CMK (cell line): Measurements from ENCODE around the gene CNOT1.
A peak's percentile ranks its signal among the peaks of the same experiment; 100 is the strongest.
"Not testable (repeated sequence)": the region's sequence is repeated elsewhere in the genome, so short reads cannot be mapped to it uniquely, and the experiment has no call there.

Experiments
- DNase-seq: peaks from one replicate; pipeline ENCODE4 v3.0.0-alpha.2; 2010; ENCODE audit warnings: low read depth

Gene CNOT1

DNA sequence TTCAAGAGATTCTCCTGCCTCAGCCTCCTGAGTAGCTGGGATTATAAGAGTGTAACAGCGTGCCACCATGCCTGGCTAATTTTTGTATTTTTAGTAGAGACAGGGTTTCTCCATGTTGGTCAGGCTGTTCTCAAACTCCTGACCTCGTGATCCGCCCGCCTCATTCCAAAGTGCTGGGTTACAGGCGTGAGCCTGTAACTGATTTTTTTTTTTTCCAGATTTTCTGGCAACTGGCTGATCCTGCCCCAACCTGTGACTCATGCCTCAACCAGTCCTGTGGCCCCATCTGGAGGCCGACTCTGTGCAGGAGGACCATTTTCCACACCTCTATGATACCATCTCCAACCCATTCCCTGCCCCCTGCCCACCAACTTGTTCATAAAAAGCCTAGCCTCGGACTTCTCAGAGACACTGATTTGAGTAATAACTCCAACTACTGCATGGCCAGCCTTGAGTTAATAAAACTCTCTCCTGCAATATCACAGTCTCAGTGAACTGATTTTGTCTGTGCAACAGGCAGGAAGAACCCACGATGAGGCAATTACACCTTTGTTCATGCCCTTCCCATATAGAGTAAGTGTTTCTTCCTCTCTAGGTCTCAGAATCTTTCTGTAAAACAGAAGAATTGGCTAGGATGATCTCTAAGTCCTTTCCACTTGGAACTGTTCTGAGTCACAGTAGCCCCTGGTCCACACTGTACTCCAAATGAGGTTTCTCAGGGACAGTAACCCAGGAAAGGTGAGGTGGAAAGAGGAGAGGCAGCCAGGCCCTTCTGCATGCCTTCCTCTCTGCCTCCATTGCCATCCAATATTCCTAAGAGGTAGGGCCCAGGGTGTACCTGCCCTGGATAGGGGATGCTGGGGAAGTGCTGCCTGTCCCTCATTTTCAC, 8.8 kb upstream of the CNOT1 start:
- no peak for DNase-seq

DNA sequence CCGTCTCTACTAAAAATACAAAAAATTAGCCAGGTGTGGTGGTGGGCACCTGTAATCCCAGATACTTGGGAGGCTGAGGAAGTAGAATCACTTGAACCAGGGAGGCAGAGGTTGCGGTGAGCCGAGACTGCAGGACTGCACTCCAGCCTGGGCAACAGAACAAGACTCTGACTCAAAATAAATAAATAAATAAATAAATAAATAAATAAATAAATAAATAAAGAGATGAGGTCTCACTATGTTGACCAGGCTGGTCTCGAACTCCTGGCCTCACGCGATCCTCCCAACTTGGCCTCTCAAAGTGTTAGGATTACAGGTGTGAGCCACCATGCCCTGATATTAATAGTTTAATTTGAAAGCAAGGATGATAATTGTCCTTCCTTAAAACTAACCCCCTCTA, 7.4 kb upstream of the CNOT1 start:
- not testable (repeated sequence) for DNase-seq

DNA sequence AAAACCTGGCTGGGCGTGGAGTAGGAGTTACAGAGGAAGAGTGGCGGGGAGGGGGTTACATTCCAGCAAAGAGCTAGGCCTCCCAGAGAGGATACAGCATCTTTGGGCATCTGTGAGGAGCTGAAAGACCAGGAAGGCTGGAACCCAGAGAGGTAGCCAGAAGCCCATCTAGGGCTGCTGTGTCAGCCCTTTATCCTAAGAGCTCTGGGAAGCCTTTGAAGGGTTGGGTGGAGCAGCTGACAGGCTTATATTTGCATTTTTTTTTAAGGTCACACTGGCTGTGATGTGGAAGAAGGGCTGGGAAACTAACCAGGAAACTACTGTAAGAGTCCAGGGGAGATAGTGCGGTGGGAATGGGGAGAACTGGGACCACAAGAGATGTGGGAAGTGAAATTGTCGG, 6.8 kb upstream of the CNOT1 start:
- DNase-seq: no peak

DNA sequence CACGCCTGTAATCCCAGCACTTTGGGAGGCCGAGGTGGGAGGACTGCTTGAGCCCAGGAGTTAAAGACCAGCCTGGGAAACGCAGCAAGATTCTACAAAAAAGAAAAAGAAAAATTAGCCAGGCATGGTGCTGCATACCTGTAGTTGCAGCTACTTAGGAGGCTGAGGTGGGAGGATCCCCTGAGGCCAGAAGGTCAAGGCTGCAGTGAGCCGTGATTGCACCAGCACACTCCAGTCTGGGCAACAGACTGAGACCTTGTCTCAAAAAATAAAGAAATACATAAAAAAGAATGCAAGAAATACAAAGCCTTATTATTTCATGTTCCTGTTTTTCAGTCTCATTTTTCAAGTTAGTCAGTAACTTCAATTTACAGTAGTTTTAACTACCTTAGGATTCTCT, 5.9 kb upstream of the CNOT1 start:
- no peak for DNase-seq

DNA sequence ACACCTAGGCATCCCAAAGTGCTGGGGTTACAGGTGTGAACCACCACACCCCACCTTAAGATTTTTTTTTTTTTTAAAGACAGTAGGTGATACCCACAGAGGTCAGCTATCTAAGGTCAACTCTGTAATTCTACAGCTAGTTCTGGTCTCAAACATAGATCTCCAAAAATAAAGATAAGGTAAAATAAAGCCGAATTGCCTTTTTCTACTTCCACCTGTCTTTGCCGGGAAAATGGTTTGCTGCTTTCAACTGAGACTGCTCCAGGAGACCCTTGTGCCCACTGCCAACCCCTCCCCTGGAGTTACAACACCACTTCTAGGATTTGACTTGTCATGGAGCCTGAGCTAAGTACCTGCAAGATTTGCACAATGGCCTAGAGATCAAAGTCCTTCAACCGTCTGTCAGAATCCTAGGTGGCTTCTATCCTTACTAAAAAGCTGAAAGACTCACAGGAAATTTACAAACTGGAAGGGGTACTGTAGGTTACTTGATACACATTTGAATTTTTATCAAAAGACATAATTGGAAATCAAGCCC, 4.7 kb upstream of the CNOT1 start:
- no peak for DNase-seq

DNA sequence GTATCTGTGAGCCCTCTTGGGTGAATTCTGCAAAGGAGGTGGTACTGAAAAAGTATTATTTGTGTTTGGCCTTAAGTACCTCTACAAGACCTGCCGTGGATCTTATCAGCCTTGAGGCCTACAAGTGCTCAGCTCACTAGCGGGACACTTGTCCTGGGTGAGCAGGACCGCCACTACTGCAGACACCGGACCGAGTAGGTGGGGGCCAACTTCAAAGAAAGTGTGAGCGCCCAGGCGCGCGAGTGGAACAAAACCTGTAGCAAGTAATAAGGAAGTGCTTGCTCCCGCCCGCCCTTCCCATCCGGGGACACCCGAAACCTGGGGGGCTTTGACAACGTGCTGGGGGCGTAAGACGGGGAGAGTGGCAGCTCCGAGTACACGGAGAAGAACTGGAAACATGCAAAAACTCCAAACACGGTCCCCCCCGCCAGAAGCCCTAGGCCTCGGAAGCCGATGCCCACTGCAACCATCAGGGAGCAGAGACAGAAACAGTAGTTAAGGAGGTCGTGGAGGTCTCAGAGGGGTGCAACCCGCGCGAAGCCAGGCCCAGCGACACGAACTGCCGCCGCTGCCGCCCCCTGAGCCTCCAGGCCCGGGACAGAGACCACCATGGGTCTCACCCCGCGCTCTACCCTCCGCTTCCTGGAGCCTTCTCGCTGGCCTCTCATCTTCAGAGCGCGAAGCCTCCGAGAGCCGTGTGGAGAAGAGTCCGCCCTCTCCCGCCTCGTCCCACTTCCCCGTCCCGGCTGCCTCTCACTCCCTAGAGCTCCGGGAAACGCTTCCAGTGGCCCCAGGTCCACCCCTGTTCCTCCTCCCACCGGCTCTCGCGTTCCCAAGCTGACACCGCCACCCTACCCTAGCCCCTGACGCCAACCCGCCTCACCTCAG, 537 bp downstream of the CNOT1 start:
- DNase-seq: peak; percentile 22

DNA sequence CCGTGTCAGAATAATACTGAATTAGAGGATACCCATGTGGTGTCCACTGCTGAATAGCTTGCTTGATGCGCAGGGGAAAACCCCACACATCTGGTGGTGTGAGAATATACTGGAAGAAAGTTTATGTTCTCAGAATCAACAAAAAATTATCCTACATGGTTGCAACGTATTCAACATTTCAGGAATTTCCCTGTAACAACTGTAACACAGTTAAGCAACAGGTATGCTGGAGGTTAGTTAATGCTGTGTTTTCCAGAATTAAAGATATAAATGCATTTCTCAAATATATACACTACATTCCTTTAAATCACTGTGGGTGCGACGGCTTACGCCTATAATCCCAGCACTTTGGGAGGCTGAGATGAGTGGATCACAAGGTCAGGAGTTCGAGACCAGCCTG, 5.4 kb downstream of the CNOT1 start:
- no peak for DNase-seq

DNA sequence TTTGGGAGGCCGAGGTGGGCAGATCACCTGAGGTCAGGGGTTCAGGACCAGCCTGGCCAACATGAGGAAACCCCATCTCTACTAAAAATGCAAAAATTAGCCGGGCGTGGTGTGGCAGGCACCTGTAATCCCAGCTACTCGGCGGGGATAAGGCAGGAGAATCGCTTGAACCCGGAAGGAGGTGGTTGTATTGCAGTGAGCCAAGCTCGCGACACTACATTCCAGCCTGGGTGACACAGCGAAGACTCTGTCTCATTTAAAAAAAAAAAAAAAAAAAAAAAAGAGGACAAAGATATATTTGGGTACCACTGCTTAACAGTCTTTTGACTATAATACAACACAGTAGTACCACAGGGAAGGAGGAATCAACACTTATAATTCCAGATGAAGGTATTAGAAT, 9.2 kb downstream of the CNOT1 start:
- DNase-seq: no peak

DNA sequence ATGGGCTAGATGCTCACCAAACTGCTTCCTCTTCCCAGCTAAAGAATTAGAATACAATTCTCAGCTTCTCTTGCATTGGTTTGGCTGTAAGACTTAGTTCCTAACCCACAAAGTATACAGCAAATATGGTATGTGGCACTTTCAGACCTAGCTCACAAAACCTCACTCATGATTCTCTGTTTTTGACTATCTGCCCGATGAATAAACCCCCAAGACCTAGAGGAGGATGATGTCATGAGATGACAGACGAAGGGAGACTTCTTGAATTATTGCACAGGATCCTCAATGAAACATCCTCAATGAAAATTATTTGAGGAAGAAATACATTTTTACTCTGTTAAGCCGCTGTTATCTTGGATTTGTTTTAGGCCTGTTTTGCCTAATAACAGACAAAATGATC, 14.3 kb downstream of the CNOT1 start:
- DNase-seq: no peak

DNA sequence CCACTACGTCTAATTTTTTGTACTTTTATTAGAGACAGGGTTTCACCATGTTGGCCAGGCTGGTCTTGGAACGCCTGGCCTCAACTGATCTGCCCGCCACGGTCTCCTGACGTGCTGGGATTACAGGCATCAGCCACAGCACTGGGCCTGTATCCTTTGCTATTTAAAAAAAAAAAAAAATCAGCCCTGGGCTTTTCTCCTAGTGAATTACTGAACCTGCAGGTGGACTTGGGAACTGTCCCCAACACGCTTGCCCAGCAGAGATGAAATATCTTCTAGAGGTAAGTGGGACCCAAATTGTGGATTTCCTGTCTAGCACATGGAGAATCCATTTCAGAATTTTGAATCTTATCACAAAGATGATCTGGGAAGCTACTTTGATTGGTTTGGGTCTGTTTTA, 14.8 kb downstream of the CNOT1 start:
- DNase-seq: no peak

DNA sequence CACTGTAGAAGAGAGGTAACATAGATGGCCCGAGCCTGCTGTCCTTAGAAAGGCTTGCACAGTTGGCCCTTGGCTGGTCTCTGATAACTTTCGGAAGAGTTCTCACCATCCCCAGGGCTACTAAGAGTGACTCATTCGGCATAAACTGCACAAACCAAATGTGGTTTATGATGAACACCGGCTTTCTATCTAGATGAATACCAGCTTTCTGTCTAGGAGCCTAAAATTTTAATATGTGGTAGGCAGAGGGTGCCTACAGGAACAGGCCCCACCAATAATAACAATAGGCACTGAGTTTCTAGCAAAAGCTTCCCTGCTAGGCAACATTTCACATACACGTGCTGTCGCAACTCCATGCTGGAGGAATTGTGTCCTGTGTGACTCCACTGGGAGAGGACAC, 15.4 kb downstream of the CNOT1 start:
- no peak for DNase-seq

DNA sequence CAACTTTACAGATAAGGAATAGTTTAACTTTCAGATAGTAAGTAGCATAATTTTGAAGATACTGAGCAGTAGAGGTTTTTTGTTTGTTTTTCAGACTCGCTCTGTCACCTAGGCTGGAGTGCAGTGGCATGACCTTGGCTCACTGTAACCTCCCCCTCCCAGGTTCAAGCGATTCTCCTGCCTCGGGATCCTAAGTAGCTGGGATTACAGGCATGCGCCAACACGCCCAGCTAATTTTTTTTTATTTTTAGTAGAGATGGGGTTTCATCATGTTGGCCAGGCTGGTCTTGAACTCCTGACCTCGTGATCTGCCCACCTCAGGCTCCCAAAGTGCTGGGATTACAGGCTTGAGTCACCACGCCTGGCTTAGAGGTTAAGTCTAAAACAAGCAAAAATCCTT, 16.7 kb downstream of the CNOT1 start:
- not testable (repeated sequence) for DNase-seq

DNA sequence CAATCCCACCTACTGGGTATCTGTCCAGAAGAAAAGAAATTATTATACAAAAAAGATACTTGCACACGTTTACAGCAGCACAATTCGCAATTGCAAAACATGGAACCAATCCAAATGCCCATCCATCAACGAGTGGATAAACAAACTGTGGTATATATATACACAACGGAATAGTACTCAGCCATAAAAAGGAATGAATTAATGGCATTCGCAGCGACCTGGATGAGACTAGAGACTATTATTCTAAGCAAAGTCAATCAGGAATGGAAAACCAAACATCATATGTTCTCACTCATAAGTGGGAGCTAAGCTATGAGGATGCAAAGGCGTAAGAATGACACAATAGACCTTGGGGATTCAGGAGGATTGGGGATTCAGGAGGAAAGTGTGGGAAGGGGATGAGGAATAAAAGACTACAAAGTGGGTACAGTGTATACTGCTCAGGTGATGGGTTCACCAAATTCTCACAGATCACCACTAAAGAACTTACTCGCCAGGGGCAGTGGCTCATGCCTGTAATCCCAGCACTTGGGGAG, 21.0 kb downstream of the CNOT1 start:
- DNase-seq: no peak

DNA sequence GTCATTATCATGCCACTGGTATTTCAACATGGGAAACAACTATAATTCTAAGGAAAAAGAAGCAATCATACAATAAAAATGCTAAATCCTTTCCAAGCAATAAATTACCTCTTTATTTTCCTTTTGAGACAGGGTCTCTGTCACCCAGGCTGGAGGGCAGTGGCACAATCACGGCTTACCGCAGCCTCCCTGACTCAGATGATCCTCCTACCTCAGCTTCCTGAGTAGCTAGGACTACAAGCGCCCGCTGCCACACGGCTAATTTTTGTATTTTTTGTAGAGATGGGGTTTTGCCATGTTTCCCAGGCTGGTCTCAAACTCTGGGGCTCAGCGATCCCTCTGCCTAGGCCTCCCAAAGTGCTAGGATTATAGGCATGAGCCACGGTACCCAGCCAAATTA, 24.1 kb downstream of the CNOT1 start:
- no peak for DNase-seq

DNA sequence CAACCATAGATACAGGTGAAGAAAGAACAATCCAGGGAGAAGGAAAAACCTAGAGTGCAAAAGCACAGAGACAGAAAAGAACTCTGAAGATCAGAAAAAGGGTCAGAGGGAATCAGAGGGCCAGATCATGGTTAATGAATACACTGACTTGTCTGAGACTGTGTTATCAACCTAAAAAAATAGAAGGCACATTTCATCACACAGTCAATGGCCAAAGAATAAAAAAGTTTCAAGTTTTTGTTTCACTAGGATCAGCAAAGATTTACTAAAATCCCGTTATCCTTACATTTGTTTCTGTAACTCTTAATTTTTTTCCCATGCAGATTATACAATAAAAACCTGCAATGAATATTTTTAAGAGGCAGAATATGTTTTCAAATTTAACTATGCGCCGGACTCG, 38.5 kb downstream of the CNOT1 start:
- no peak for DNase-seq

DNA sequence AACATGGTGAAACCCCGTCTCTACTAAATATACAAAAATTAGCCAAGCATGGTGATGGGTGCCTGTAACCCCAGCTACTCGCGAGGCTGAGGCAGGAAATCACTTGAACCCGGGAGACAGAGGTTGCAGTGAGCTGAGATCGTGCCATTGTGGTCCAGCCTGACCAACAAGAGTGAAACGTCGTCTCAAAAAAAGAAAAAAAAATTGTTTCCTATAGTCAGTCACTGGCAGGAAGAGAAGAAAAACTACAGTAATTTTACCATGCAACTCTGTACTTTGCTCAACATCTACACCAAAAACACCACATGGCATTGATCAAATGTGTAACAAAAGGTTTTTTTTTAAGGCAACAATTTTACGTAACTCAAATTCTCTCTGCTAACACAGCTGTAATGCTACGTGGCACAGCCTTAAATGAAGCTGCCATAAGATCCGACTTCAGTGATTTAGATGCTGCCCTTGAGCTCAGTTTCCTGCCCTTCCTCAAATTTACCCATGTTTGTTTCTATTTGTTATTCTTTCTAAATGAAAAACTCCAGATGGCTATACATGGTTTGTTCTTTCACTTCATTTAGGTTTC, 40.2 kb downstream of the CNOT1 start:
- DNase-seq: no peak

DNA sequence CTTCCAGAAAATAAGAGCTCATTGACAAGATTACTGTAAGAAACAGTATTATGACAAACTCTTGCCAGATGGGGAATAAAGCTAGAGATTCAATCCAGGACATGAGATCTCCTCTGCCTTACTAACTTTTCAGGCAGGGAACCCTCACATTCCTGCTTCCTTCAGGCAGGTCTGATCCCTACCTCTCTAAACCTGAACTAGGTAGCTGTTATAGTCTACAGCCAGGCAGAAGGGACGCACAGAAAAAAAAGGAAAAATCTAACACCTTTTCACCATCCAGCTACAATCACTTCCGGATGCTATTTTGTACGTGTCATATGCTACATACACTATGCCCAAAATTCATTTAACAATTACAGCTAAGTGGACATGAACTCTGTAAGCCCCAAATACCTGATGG, 41.2 kb downstream of the CNOT1 start:
- no peak for DNase-seq

DNA sequence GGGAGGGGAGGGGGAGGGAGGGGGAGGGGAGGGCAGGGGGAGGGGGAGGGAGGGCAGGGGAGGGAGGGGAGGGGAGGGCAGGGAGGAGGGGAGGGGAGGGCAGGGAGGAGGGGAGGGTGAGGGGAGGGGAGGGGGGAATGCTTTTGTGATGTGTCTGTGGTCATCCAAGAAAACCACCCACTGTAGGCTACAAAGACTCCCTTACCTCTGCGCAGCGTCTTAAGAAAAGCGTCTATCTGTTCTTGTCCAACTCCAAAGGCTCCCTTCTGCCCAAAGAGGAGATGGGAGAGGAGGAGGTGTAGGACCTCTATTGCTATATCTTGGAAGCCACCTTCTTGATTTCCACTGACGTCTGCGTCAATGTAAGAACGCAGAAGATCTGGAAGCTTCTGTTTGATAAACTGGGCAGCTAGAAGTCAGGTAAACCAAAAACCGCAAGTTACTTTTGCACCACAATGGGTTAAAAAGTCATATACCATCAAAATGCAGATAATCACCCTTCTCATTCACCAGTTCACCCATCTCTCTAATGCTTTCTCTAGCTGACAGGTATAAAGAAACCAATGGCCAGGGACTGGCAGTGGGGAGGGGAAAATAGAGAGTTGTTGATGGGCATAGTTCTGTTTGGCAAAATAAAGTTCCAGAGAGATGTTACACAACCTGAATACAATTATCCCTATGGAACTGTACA, 43.1 kb downstream of the CNOT1 start:
- DNase-seq: no peak

DNA sequence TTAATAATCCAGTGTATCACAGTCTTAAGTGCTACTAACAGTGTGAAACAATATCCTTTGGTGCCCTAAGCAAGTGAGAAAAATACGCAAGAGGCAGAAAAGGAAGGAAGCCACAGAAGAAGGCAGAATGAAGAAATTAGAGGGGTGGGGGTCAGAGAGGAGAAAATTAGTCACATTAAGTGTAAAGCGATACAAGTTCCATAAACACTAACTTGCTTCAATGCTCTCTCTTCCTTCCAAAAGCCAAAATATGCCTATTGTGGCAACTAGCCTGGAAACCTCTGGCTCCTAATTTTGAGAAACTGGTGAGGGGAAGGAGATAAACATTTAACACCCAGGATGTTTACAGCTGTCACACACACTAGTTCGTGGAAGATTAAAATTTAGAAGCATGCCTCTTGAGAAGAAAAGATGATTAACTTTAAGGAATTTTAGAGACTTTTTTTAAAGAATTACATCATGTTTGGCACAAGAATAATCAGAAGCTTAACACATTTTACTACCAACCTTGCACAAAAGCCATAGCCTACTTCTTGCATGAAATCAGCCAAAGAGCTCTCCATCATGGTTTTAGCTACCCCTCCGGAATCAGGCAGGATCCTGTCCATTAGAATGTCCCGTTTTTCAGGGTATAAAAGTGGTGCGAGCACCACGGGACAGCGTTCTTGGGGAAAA, 44.7 kb downstream of the CNOT1 start:
- no peak for DNase-seq

DNA sequence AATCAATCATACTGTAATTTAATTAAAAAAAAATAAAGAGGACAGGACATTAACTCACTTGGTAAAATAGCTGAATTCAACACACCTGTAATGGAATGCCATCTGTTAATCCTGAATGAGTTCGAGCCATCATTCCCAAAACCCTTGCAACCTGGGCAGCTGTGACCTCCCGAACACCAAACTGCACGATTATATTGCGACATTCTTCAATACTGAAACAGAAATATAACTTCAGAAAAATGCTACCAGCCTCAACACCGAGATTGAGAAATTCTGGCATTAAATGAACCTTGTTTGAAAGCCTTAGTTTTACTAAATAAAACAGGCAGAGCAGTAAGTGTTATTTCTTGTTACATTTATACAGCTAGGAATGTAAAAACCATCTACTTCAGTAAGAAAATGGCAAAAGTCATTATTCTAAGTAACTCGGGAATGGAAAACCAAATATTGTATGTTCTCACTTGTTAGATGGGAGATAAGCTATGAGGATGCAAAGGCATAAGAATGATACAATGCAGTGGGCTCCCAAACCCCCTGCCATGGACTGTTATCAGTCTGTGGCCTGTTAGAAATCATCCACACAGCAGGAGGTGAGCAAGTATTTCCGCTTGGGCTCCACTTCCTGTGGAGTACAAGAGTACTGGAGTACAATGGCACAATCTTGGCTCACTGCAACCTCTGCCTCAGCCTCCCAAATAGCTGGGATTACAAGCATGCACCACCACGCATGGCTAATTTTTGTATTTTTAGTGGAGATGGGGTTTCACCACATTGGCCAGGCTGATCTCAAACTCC, 46.5 kb downstream of the CNOT1 start:
- DNase-seq: no peak
